Cardiac muscle cell (in vitro differentiated cells and primary cell): ENCODE data around the gene WDFY2. TPM values are rescaled to one million over a fixed set of nuclear protein-coding genes. Genes with fewer than 3 reads are reported as not detected.
A peak's percentile ranks its signal among the peaks of the same experiment; 100 is the strongest.

Experiments
- DNase-seq, 2 donors: peaks; one replicate each; pipeline versions ENCODE4 v3.0.0 to v3.0.0-alpha.2; 2010 to 2017; ENCODE audit warnings: low read depth in 1 of 2, low spot score in 1 of 2
- H3K27ac ChIP-seq: fragments of 200-600 bp; sonication (generic); 2 replicates; pipeline ENCODE4 v1.5.1; 2016
- H3K27me3 ChIP-seq: fragments of 200-600 bp; sonication (generic); 2 replicates; pipeline ENCODE4 v1.6.0; 2016; ENCODE audit warnings: control low read depth
- H3K36me3 ChIP-seq: fragments of 200-600 bp; sonication (generic); 2 replicates; pipeline ENCODE4 v1.5.1; 2016; ENCODE audit warnings: control low read depth
- H3K4me1 ChIP-seq: fragments of 200-600 bp; sonication (generic); 2 replicates; pipeline ENCODE4 v1.8.1; 2017; ENCODE audit warnings: low read depth, mild to moderate bottlenecking, mixed run types
- H3K4me3 ChIP-seq: fragments of 200-600 bp; sonication (generic); 2 replicates; pipeline ENCODE4 v1.5.1; 2016; ENCODE audit warnings: mild to moderate bottlenecking
- H3K9me3 ChIP-seq: fragments of 200-600 bp; sonication (generic); 2 replicates; pipeline ENCODE4 v1.5.1; 2017; ENCODE audit warnings: low read depth, mild to moderate bottlenecking, control low read depth
- CTCF ChIP-seq: IDR thresholded peaks from 2 replicates; pipeline ENCODE4 v1.5.1; 2012; ENCODE audit warnings: low read depth, mild to moderate bottlenecking, low read length
- polyA plus RNA-seq: library from polyadenylated mRNA; unstranded; fragments of >200 nt; fragmentation: Nextera tagmentation; extraction: Ambion mirVana; gene quantifications from 2 replicates; pipeline ENCODE4 v1.2.1, GENCODE V29; 2016
- total RNA-seq: library from RNA; depleted of rRNA; stranded (reverse); fragments of >200 nt; gene quantifications from 2 replicates; pipeline ENCODE4 v1.2.3, GENCODE V29; 2016

Gene WDFY2
- total and polyA plus RNA-seq, 2 experiments from 2014 or later: 9.1 to 20.4 TPM

GRCh38 chr13:51629491-51630287, 45.4 kb downstream of the WDFY2 start:
- no peak overlapping the region for H3K27ac ChIP-seq
- DNase-seq: no peak
- H3K27me3 ChIP-seq: no peaks in the 10 kb centered on the region
- TF ChIP-seq CTCF: no peak
- no peaks in the 10 kb centered on the region for H3K36me3 ChIP-seq
- peaks cover 19% of the 10 kb centered on the region for H3K4me1 ChIP-seq
- no peak overlapping the region for H3K4me3 ChIP-seq
- no peaks in the 10 kb centered on the region for H3K9me3 ChIP-seq

DNA sequence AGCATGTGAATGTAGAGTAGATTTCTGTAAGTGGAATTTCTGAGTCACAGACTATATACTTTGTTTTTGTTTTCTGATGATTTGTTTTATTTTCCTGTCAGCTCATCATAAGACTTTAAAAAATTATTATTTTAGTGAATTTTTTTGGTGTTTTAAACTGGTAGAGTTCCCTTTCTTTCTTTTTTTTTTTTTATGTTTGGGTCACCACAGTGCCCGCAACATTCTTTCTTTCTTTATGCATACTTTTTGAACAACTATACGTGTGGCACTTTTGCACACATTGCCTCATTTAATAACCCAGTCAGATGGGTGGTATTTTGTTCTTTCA, 46.0 kb downstream of the WDFY2 start:
- Histone ChIP-seq H3K4me1 (peaks cover 19% of the 10 kb centered on the region), H3K4me3 (no peak overlapping the region), H3K9me3 (no peaks in the 10 kb centered on the region), H3K27me3 (no peaks in the 10 kb centered on the region), H3K36me3 (no peaks in the 10 kb centered on the region), H3K27ac (no peak overlapping the region)
- TF ChIP-seq CTCF: no peak
- no peak for DNase-seq

GRCh38 chr13:51632591-51633362, 48.5 kb downstream of the WDFY2 start:
- H3K27ac ChIP-seq: peak overlapping the region; percentile 18
- no peak for DNase-seq
- no peak for TF ChIP-seq CTCF
- H3K9me3 ChIP-seq: no peaks in the 10 kb centered on the region
- no peaks in the 10 kb centered on the region for H3K27me3 ChIP-seq
- H3K36me3 ChIP-seq: no peaks in the 10 kb centered on the region
- no peak overlapping the region for H3K4me3 ChIP-seq
- H3K4me1 ChIP-seq: peaks cover 29% of the 10 kb centered on the region

DNA sequence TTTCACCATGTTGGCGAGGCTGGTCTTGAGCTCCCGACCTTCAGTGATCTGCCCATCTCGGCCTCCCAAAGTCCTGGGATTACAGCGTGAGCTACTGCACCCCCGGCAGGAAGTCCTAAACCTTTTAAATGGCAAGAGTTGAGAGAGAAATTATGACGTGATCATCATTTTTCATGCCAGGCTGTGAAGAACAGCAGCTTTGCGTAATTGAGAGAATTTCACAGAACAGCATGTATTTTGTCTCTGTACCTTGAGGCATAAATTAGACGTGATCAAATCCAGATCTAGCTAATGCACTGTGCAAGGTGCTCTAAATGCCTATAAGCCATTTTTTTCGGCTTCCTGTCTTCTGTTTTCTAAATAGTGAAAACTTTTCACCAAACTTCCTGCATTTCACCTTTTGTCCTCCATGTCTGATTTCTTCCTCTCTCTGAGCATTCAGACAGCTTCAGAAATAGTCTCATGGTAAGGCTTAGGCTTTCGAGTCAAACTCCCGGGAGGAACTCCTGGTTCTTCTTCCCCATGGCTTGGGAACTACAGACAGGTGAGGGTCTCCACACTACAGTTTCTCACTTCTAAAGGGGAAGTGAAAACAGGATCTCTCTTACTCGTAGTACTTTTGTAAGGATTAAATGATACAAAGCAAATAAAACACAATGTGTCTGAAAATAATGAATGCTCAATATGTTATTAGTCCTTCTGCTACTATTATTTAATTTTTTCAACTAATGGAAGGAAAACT, 51.0 kb downstream of the WDFY2 start:
- peaks cover 33% of the 10 kb centered on the region for H3K4me1 ChIP-seq

More for the DNA sequence above, 51.0 kb downstream of the WDFY2 start:
- no peak for TF ChIP-seq CTCF
- Histone ChIP-seq H3K27ac (no peak overlapping the region), H3K4me3 (no peak overlapping the region), H3K36me3 (no peaks in the 10 kb centered on the region), H3K27me3 (no peaks in the 10 kb centered on the region), H3K9me3 (no peaks in the 10 kb centered on the region)
- DNase-seq: no peak
